CD1c-positive myeloid dendritic cell (primary cell): Measurements from ENCODE around the gene ARL4C.

Experiments used
- DNase-seq: peaks from one replicate; pipeline ENCODE4 v3.0.0-alpha.2; 2016; ENCODE audit errors: extremely low spot score

Gene ARL4C

DNA sequence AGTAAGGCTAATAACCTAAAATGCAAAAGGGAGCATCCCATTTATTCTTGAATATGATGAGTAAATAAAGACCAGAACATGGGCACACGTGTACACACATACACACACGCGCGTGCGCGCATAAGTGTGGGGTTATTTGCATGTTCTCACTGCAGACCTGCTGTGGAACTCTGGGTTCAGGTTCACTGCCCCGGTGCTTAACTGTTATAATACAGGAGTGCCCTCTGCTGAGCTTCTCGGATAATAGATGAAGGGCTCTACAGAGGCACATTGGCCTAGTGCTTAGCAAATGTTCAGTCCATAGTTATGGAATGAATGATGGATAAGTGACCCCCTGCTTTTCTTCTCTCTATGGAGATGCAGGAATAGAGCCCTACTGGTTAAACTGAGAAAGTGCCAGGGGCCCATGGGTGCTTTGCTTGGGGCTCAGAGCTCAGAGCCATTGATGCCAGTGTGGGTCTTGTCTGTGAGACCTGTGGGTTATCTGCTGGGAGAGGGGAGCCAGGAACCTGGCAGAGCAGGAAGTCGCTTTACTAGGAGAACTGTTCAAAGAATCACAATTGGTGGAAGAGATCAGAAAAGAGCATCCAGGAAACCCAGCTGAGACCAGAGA is 3.6 kb upstream of the ARL4C start:
- peak; percentile 83 for DNase-seq

DNA sequence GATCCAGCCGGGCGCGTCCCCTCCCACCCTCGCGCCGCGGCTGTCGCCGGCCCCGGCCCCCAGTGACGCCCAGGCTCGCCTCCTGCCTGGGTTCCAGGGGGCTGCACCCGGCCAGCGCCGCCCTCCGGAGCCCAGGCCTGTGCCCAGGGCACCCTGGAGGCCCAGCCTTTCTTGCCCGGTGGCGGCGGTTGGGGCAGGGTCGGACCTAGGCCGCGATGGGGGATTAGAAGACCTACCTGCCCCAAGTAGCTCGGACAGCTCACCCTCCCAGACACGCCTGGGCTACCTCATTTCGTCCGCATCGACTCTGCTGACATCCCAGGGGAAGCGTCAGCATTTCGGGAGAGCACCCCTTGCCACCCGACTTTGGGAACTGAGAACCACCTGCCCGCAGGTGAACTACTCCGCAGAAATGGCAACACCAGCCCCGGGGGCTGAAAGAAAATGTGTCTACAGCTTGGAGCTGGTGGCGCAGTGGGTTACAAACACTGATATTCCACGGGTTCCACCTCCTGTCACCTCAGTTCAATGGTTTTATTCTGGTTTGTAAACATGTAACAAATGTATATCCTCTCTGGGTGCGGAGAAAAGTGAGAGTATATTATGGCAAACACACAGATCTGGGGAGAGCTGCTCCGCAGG is 834 bp upstream of the ARL4C start:
- DNase-seq, result no peak

DNA sequence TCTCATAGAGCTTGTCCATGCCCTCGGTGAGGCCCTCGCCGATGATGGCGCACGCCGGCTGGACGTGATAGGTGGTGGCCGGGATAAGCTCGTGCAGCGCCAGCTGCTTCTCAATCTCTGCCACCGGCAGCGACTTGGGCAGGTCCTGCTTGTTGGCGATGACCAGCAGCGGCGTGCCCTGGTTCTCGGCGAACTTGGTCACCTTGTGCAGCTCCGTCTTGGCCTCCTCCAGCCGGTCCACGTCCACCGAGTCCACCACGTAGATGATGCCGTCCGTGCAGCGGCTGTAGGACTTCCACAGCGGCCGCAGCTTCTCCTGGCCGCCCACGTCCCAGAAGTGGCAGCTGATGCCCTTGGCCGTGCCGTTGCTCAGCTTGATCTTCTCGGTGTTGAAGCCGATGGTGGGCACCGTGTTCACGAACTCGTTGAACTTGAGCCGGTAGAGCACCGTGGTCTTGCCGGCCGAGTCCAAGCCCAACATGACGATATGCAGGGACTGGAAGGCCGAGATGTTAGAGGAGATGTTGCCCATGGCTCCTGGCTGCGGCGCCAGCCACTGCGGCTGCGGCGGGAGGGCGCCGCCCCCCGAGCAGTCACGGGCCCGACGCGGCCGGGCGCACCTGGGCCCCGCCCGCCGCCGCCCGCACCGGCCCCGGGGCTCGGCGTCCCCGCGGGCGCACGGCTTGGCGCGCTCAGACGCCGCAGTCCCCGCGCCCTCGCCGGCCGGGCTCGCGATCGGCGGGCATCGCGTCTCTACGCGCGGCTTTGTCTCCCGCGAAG is 636 bp downstream of the ARL4C start:
- peak; percentile 79 for DNase-seq

DNA sequence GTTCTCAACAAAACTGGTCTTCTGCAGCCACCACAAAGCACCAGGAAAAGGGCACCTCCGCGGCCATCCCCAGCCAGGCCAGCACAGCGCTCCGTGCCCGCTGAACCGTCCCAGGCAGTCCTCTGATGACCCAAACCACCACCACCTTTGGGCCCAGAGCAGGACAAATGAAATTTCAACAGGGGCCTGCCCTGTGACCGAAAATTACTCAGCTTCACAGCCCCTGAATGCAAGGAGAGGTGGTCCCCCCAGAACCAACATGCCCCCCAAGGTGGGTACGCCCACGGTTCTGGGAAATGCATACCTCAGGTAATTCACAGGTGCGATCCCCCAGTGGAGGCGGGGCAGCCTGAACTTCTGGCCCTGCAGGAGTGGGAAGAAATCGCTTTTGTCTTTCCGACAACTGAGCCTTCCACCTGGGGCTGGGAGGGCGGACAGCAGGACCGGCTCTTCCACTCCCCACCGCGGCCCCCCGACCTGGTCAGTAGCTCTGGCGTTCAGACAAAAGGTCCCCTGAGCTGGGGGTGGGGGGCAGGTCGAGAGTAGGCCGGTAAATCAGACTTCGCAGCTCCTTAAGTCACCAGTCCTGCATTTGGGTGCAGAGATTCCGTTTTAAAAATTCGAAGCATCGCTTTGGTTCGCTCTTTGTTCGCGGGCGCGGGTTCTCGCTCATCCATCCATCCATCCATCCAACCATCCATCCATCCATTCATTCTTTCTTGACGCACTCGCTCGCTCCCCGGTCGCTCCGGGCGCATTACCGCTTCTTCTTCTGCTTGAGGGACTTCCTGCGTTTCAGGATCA is 1.4 kb downstream of the ARL4C start:
- no peak for DNase-seq

DNA sequence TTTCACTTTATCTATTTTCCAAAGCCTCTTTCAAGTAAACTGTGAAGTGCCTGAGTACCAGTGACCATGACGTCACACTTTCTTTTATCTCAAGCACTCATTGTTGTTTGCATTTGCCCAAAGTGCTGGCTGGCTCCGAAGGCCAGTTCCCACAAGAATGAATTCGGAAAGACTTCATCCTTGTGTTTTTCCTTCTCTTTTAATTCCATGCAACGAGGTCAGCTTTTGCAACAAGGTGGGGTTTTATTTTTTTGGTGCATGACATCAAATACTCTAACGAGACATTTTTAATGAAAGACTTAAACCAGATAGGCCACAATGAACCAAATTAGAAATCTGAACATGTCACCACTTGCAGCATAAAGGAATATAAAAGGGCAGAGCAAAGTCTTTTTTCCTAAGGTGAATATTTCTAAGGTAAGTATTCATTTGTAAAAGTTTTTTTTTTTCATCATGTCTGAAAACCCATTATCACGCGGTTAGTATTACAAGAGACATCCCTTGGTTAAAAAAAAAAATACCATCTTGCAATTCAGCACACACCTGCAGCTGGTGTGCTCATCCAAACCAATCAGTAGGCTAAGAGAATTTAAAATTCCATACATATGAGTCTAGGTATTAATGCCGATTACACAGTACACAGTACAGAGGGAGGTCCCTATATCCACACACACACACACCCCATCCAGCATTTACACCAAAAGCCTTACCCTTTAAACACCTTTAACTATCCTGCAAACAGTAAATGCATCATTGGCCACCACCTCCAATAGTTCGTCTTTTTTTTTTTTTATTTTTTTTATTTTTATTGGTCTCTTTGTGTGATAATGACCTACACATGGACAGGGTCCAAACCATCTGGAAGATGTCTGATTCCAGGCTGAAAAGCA is 2.3 kb downstream of the ARL4C start:
- DNase-seq, result peak; percentile 54

DNA sequence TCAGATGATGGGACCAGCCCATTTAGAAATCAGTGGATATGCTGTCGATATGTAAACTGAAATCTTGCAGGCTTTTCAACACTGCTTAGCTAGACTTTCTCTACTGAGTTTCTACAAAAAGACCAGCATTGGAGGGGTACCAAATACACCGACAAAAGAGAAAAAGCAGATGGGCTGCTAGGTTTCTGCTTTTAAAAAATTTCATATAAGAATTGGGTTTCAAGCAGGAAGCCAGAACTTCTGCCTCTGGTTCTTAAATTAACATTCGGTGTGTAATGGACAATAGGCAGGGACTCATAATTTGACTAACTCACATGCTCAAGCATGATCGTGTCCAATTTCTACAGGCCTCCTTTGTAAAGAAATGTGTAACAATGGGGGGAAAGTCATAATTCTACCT is 3.1 kb downstream of the ARL4C start:
- peak; percentile 29 for DNase-seq

DNA sequence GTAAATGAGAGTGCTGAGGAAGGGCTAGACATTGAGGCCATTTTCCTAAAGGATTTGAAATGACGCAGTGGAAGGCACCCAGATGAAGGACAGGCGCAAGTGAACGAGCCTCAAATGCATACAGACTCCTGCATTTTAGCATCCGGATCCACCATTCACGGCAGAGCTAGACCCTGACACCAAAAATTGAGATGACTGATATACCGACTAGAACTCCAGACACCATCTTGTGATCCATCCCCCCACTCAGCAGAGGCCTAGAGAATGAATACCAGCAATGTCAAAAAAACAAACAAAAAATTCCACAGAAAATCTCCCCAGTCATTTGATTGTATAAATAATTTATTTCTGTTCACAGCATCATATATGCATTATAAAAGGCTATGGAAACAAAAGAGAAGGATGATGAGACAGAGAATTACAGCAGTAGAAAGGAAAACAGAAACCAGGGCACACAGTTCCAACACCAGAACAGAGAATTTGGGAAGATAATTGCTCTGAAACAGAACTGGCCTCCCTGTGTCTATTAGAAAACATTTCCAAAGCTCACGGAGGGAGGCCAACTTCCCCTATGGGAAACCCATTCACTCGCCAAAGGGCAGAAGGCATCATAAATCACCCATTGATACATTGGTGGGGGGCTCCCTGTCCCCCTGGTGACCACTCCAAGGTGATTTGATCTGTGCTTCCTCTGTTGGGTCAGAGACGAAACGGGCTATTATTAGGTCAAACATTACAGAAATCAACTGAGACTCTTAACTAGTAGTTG is 4.0 kb downstream of the ARL4C start:
- DNase-seq, result peak; percentile 60

DNA sequence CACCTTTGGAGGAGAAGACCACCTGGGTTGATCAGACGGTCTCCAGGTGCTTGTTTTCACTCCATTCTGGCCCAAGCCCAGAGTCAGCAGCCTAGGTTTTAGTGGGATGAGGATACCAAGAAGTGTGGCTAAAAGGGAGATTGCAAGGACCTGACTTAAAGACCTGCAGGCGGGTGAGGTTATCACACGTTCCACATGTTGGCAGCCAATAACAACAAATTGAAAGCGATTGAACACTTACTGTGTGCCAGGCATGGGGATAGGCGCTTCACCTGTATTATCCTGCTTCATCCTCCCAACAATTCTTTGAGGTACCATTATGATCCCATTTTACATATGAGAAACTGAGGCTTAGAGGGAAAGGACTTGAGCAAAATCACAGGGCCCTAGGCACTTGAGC is 5.0 kb downstream of the ARL4C start:
- no peak for DNase-seq

DNA sequence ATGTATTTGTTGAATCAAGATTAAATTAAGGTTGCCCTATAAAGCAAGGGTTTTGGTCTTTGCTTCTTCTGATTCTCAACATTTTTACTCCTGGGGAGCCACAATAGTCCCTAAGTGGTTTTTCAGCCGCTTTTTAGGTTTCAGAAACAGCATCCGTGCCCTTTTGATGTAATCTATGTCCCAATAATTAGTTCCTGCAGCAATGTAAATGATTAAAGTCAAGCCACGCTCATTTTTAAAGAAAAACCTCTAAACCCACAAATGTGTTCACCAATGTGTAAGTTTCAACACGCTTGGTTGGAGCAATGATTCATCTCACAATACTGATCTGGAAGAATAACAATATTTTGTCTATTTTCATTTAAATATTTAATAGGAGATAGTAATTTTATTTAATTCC is 5.6 kb downstream of the ARL4C start:
- DNase-seq, result peak; percentile 54

DNA sequence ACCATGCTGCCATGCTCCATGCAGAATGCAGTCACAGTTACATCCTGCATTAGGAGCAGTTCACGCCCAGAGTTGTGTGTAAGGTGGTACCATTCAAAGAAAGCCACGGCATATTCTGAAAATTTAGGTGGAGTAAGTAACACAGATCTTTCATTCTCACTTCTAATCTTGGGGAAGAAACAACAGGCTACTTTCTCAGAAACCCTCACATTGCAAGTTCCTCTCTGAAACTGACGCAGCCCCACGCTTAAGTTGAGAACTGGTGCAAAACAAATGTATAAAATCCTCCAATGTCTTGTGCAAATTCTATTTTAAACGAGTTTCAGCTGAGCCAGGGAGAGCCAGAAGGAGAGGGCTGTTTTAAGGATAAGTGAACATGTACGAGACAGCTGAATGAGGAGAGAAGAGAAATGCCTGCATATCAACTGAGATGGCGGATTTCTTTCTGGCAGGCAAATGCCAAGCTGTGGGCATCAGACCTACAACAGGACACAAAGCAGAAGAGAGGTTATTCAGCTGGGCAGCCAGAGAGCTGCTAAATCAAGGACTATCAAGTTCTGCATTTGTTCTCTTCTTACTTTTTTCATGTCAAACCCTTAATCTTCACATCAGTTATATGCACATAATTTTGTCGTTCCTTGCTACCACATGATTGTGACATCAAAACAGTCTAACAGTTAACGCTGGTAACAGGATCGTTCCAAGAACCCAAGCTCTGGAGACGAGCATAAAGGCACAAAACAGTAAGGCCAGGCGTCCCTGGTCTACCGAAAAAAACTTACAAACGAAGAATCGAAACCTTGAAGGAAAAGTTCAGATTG is 6.4 kb downstream of the ARL4C start:
- peak; percentile 72 for DNase-seq

DNA sequence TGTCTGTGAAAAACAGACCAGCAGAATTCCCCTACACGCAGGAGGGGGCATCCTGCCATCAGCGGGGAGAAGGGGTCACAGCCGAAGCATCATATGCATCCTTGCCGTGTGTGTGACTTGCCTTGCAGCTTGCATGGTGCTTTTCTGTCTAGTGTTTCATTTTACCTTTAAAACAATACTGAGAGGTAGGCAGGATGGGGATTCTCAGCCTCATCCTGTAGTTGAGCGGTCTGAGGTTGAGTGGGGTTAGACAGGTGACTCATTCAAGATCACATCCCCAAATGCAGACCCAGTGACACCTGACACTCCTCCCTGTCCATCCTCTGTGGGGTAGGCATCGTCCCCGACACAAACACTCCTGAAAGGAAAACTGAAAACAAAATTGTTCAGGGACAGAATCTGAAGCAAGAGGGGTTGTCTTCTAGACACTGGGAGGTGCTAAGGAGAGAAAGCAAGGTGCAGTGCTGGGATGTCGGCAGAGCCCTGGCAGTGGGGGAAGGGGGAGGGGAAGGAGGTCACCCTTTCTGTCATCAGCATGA is 7.9 kb downstream of the ARL4C start:
- DNase-seq, result no peak

DNA sequence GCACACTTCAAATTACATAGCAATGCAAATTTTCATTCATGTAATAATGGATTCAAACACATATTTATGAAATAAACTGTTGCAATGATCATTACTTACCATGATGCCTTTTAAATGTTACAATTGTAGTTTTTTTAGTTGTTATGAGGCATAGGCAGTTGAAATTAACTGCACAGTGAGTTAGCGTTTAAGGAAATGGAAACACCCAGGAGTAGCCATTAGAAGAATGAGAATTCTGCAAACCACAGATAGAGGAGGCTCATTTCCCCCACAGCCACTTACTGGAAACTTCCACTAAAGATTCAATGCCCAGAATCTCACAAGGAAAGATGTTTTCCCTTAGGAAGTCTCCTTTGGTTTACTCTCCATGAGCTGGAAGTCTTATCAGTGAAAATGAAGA is 8.4 kb downstream of the ARL4C start:
- DNase-seq, result no peak

DNA sequence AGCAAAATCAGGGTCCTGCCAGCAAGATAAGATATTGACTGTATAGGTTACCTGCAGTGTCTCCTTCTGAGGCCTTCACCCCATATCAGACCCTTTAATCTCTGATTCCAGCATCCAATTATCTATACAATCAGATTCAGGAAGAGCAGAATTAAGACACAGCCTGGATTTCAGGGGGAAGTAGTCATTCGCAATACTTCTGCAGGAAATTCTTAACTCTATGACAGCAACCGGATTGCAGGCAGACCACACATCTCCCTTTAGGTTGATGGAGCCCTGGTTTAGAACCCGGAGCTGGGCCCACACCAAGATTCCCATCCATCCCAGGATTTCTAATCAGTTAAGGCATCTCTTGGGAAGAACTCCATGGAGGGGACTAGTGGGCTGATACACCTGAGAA is 9.5 kb downstream of the ARL4C start:
- no peak for DNase-seq

DNA sequence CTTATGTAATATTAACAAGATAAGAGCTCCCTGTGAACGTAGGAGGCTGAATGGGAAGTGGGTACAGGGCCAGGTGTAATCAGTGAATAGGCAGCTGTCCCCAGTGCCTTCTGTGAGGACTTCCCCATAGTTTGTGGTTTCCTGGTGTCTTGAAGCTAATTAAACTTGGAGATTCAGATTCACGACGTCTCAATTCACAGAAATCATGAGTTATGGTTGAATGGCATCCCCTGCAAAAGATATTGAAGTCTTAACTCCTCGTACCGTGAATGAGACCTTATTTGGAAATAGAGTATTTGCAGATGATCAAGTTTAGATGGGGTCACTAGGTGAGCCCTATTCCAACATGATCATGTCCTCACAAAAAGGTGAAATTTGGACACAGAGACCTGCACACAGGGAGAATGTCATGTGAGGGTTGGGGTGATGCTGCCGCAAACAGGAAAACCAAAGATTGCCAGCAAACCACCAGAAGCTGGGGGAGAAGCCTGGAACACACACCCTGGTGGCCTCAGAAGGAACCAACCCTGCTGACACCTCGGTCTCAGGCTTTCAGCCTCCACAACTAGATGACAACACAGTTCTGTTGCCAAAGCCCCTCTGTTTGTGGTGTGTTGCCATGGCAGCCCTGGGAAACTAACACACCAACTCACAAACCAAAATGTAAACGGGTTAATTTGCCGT is 13.2 kb downstream of the ARL4C start:
- peak; percentile 85 for DNase-seq

DNA sequence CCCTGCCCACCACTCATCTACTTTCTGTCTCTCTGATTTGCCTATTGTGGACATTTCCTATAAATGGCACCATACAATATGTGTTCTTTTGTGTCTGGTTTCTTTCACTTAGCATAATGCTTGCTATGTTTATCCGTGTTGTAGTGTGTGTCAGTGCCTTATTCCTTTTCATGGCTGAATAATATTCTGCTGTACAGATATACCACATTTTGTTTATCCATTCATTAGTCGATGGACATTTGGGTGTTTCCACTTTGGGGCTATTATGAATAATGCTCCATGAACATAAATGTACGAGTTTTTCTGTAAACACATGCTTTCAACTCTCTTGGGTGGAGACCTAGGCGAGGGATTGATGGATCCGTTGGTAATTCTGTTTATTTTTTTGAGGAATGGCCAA is 15.6 kb downstream of the ARL4C start:
- DNase-seq, result no peak

DNA sequence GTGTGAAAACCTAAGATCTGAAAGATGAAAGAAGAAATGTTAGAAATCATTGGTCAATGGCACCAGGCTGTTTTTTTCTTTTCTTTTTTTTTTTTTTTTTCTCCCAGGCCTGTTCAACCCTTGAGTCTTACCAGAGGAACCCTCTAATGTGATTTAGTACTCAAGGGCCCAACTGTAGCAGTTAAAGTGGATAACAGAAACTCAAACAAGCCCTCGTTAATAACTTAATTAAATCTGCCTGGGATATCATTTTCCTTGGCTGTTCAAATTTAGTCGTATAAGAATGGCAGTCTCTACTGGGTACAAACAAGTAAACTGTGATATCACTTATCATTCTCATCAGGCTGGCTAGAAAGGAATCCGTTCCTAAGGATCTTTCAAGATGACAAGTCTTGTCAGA is 16.5 kb downstream of the ARL4C start:
- no peak for DNase-seq

DNA sequence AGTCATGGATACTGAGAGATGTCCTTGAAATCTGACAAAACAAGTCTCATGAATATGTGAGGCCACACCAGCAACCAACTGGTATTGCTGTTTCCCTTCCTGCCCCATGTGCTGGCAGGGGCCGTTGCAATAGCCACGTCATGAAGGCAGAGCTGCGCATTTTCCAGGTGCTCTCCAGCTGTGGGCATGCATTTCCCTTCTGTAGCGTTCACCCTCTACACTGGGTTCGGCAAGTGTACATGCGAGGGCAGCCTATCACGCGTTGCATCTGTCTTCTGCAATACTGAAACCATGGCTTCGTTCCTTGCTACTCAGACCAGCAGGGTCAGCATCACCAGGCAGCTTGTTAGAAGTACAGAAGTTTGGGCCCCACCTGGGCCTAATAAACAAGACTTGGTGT is 17.4 kb downstream of the ARL4C start:
- no peak for DNase-seq

DNA sequence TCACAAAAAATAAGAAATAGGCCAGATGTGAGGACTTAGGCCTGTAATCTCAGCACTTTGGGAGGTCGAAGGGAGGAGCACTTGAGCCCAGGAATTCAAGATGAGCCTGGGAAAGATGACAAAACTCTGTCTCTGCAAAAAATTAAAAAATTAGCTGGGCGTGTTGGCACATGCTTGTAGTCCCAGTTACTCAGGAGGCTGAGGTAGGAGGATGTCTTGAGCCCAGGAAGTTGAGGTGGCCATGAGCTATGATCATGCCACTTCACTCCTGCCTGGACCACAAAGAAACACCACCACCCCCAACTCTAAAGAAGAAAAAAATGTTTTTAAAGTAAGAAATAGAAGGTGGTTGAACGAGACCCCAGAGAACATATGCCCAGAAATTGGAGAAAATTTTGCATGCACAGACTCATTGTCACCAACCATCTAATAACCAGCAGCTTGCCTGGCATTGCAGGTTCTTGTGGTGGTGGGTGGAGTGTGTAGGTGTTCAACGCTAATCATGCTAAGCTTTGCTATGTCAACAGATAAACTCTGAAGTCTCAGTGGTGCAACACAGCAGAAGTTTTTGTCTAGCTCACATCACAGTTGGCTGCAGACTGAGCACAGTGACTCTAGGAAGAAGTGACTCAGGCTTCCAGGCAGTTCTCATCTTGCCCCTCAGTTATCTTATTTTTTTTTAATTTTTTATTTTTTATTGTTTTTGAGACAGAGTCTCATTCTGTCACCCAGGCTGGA is 18.6 kb downstream of the ARL4C start:
- no peak for DNase-seq
